DMS53 (cell line): Measurements from ENCODE around the gene ASPG.

Experiments
- DNase-seq: peaks from one replicate; lab custom pipeline; 2025; lab: John Stamatoyannopoulos, UW

ASPG gene

GRCh38 chr14:104163541-104163940 lies 78.0 kb downstream of the ASPG start:
- no peak for DNase-seq

GRCh38 chr14:104164041-104164440 lies 78.5 kb downstream of the ASPG start:
- no peak for DNase-seq

- DNase-seq = no peak
Measured at GRCh38 chr14:104164512-104164911, 79.0 kb downstream of the ASPG start.
